ENCODE measurements around the gene RSPO3.

DNA sequence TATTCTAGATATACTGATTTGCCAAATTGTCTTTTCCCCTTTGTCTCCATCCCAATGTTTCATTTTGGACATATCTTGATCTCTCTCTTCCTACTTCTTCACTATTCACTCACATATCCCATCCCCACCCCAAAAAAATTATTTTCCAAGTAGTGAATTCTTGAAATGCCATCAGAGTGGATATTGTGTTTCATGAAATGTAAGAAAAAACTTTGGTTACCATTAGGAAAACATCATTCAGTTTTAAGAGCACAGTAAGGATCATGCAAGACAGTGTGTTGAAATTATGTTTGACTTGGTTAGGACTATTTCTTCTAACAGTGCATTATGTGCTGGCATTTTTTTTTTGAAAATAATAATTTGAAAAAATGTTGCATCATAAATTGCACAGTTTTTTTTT is 5.7 kb downstream of the RSPO3 start:
- TF ChIP-seq, protein P1, sequence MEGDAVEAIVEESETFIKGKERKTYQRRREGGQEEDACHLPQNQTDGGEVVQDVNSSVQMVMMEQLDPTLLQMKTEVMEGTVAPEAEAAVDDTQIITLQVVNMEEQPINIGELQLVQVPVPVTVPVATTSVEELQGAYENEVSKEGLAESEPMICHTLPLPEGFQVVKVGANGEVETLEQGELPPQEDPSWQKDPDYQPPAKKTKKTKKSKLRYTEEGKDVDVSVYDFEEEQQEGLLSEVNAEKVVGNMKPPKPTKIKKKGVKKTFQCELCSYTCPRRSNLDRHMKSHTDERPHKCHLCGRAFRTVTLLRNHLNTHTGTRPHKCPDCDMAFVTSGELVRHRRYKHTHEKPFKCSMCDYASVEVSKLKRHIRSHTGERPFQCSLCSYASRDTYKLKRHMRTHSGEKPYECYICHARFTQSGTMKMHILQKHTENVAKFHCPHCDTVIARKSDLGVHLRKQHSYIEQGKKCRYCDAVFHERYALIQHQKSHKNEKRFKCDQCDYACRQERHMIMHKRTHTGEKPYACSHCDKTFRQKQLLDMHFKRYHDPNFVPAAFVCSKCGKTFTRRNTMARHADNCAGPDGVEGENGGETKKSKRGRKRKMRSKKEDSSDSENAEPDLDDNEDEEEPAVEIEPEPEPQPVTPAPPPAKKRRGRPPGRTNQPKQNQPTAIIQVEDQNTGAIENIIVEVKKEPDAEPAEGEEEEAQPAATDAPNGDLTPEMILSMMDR (IDR thresholded peaks at IDR 0.05) = no peak
- TF ChIP-seq POLR2A (IDR thresholded peaks at IDR 0.05) = no peak
- no peak for TF ChIP-seq EP300 (IDR thresholded peaks at IDR 0.05)

All from upper lobe of left lung (tissue), 4 donors.